Non-pigmented ciliary epithelial cell (primary cell): ENCODE measurements around the gene STK4.

Source experiments
- DNase-seq: peaks from one replicate; pipeline ENCODE4 v3.0.0-alpha.2; 2010; ENCODE audit warnings: low read depth

The STK4 gene

DNA sequence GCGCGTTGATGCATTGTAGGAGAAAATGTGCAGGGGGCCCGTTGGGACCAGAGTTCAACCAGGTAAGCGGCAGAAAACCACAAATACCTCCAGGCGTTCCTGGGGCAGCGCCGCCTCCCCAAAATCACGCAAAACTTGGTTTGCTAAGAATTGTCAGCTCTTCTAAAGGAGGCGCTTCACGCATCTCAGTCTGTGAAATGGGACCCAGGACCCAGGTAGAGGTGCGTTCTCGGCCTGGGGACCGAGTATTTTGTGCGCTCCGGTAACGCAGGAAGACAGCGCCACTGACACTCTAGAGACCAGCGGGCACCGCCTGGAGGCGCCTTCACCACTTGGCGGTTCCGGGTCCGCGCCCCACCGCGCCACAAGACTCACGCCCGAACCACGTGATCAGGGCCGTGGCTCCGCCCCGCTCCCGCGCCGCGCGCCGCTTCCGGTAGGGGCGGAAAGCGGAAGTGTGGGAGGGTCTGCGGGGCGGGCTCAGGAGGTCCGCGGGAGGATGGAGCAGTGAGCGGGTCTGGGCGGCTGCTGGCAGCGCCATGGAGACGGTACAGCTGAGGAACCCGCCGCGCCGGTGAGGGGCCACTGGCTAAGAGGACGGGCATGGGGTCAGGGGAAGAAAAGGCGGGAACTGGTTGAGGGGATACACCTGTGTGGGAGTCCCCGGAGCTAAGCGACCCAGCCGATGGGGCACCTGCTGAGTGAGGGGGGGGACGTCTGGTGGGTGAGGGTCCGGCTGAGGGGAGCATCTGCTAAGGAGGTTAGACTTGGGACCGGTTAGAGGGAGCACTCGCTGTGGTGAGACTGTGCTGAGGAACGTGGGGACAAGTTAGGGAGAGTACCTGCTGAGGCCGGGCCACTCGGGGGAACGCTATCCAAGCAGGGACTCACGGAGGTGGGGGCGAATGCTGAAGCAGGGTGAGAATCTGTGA is at the start of gene STK4:
Gene STK4, plus strand, starts transcription at position 483 of the 932 bp plus-strand sequence. Its CDS starts 57 bp downstream, at position 540.
- no peak for DNase-seq

DNA sequence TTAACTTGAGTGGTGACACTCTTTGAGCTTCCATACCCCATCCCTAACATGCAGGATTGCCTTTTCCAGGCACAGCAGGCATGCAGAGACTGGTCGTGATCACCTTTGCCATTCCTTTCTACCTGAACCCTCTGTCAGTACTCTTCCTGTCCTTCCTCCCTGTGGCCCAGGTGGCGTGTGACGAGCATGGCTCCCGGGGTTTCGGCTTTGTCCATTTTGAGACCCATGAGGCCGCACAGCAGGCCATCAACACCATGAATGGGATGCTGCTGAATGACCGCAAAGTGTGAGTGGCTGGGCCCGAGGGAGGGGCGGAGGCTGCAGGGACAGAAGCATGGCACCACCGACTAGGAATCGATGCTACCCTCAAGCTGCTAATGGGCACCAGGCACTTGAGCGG is 49.7 kb upstream of the STK4 start:
- no peak for DNase-seq

DNA sequence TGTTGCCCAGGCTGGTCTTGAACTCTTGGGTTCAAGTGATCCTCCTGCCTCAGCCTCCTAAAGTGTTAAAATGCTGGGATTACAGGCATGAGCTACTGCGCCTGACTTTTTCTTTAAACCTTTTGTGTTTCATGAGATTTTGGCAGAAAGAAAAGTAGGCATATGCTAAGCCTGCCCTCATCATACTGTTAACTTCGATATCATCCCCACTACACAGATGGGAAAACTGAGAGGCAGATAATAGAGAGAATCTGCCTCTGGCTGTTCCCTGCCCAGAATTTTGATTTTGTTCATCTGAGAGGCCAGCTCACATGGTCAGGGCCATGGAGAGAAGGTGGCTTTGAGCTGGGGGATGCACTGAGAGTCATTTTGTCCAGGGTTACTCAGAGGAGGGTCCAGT is 48.9 kb upstream of the STK4 start:
- DNase-seq, result no peak

DNA sequence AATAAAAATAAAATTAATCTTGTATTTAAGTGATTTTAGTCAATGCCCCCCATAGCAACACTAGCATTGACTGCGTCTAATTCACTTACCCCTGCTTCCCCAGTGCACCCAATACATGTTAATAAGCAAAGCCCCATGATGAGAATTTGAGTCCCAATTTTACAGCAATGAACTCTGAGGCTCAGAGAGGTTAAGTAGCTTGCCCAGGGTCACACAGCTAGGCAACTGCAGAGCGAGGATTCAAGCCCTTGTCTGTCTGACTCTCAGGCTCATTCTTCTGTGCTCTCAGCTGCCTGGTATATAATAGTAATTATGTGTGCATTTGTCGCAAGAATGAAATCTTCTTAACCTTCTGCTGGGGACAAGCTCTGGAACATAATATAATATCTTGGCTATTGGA is 48.0 kb upstream of the STK4 start:
- DNase-seq, result no peak

DNA sequence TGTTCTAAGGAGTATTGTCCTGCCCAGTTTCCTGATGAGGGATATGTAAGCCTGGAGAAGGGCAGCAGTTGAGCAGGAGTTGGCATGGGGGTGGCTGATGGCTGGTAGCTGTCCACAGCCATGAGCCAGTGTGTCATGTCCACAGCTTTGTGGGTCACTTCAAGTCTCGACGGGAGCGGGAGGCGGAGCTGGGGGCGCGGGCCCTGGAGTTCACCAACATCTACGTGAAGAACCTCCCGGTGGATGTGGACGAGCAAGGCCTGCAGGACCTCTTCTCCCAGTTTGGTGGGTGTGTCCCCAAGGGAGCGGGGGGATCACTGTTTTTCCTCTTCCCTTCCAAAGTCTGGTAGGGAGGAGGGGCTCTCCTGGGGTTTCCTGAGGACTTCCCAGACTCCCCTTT is 47.6 kb upstream of the STK4 start:
- DNase-seq, result no peak

DNA sequence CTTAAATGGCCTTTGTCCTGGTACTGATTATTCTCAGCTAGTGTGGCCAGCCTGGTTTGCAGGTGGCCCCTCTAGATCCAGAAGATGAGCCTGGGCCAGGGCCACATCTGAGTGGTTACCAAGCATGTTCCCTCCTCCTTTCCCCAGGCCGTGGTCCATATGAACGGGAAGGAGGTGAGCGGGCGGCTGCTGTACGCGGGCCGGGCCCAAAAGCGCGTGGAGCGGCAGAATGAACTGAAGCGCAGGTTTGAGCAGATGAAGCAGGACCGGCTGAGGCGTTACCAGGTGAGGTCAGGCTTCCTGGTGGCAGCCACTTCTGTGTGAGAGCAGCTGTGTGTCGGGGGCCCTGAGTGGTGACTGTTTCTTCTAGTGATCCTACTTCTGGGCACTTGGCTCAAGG is 44.9 kb upstream of the STK4 start:
- DNase-seq, result no peak

GRCh38 chr20:44924541-44924940 is 41.8 kb upstream of the STK4 start:
- no peak for DNase-seq

DNA sequence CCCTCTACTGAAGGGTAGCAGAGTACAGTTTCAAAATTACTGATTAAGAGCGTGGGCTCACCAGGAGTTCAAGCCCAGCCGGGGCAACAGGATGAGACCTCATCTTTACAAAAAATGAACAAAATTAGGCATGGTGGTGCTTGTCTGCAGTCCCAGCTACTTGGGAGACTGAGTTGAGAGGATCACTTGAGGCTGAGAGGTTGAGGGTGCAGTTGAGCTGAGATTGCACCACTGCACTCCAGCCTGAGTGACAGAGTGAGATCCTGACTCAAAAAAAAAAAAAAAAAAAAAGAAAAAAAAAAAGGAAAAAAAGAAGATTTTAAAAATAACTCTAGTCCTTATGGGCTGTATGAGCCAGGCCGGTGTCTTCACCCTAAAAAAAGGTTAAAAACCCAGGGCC is 37.7 kb upstream of the STK4 start:
- no peak for DNase-seq

DNA sequence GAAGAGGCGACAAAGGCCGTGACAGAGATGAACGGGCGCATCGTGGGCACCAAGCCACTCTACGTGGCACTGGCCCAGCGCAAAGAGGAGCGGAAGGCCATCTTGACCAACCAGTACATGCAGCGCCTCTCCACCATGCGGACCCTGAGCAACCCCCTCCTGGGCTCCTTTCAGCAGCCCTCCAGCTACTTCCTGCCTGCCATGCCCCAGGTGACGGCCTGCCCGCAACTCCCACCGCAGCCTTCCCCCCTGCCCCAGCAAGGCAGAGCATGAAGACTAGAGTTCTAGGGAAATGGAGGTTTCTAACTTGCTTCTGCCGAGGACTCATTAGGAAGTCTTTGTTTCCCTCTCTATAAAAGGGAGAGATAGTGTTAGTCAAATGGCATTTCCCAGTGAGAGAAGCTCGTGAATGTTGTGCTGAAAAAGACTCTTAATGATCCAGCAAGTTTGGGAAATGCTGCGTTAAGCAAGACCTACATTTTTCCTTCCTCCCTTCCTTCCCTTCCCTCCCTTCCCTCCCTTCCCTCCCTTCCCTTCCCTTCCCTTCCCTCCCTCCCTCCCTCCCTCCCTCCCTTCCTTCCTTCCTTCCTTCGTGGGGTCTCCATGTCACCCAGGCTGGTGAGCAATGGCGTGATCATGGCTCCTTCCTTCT is 35.7 kb upstream of the STK4 start:
- no peak for DNase-seq

DNA sequence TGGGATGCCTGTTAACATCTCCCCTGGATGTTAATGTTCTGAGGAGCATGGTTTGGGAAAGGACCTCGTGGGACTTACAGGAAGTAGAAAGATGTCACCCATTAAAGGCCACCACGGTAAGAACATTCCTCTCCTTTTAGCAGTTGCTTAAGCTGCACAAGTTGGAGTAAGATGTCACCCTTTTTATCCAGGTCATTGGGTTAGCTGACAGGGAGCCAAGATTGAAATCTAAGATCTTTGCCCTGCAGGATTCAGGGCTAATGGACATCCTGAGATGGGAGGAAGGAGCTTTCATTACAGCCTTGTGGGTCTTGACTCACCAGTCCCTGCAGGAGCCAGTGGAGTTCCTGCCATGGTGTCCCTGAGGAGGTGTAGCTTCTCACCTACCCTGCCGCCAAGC is 34.4 kb upstream of the STK4 start:
- no peak for DNase-seq

- no peak for DNase-seq
Observed at GRCh38 chr20:44932916-44933315, 33.4 kb upstream of the STK4 start.

- DNase-seq, result no peak
Observed at GRCh38 chr20:44936510-44936909, 29.8 kb upstream of the STK4 start.

GRCh38 chr20:44938637-44939036 is 27.7 kb upstream of the STK4 start:
- no peak for DNase-seq

DNA sequence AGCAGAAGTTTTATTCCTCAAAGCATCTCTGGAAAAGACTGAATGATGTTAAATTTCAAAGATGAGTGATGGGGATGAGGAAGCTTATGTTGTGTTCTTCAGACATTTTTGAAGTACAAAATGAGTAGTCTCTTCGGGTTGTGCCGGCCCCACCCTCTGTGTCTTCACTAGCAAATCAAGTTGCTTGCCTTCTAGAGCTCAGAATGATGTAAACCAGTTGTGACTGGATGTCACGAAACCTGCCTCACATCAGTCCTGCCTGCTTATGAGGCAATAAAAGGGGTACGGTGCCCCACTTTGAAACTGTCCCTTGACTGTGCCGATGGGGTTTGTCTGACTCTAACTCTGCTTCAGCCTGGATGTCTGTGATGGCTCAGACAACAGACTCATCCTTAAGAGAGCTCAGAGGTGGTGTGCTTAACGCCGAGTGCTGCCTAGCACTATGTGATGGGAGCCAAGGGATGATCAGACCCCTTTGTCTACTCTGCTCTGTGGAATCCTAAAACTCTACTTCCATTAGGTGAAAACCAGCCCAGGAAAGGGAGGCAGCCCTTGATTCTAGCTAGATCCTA is 25.1 kb upstream of the STK4 start:
- no peak for DNase-seq

DNA sequence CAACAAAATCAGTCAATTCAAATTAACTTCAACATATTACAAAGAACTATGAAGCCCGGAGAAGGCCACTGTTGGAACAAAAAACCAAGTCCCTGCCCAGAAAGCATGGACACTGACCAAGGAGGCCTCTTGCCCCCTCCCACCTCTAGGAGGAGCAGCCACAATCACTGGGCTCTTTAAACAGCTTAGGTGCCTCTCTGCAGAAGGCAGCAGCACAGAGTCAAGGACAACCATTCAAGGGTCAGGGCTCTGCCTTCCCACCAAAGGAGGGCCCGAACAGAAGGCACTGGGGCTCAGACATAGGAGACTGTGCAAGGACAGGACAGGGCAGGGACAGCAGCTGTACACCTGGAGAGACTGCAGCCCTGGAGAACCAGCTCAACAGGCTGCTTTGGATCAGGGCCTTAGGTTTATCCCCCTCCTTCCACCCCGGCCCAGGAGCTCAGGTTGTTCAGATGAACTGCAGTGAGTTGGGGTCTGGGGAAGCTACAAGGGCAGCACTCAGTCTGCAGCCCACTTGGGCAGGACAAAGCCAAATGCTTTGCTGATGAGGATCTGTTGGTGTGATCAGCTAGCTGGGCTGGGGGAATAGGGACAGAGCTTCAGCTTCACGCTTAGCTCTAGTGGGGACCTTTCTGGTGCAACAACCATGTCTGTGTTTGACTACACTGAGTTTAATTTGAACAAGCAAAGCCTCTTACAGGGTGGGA is 23.9 kb upstream of the STK4 start:
- DNase-seq, result no peak

DNA sequence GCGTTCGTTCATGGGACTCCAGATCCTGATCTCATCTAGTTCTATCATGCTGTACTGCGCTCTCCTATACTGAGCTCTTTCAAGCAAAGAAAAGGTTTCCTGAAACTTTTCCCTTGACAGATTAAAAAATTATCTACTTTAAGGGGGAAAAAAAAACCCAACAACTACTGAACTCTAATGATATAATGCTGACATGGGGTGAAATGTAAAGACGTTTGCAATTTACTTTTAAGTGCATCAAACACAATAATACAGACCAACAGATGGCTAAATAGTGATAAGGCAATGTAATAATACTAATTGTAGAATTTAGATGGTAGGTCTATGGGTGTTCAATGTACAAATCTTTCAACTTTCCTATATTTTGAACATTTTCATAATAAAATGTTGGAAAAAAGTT is 22.5 kb upstream of the STK4 start:
- no peak for DNase-seq

DNA sequence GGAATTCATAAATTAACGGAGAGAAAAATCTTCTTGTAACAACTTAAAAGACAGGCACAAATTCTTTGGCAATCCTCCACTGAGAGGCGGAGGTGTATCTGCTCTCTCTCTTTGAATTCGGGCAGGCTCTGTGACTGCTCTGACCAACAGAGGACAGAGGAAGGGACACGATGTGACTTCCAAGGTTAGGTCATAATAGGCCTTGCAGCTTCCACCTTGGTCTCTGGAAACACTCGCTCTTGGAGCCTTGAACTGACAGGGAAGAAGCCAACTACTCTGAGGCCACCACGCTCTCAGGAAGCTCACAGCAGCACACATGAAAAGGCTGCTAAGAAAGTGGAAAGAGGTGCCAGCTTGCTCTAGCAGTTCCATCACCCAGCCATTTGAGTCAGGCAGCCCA is 21.1 kb upstream of the STK4 start:
- no peak for DNase-seq

DNA sequence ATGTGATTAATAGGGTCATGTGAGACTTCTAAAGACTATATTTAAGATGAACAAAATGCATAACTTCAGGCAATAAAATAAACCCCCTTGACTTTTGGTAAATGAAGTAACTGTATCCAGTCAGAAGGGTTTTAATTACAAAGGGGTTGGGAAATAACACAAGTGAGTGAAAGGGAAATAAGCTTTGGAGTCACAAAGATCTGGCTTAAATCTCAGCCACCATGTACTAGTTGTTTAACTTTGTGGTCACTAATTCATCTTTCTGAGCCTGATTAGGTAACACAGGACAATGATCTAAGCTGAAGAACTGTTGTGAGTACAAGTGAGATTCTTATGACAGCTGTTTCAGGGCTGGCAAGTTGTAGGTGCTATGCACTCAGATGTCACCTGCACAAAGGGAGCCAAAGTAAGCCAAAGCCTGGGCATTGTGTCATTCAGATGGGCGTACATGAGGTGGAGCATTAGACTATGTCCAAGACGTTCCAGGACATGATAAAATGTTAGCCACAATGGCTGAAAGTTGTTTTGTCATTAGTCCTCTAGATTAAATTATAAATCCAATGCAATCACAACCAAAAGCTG is 19.9 kb upstream of the STK4 start:
- DNase-seq, result no peak

DNA sequence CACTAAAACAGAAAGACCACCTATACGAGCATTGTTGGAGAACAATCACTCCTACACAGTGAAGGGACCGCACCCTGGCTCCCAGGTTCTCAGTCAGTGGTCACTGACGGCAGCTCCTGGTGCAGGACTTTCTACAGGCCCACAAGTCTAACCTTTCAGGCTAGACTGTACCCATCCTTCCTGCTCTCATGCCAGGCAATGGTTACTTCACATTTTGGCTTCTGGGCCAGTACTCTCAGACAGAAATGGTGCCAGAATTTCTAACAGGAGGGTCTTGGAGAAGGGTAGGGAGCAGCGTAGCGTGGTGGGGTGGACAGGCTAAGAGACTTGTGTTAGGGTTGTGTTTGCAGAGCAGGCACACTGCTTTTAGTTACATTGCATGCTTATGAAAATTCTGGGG is 18.2 kb upstream of the STK4 start:
- DNase-seq, result no peak

- DNase-seq, result no peak
Observed at GRCh38 chr20:44948513-44948912, 17.8 kb upstream of the STK4 start.

DNA sequence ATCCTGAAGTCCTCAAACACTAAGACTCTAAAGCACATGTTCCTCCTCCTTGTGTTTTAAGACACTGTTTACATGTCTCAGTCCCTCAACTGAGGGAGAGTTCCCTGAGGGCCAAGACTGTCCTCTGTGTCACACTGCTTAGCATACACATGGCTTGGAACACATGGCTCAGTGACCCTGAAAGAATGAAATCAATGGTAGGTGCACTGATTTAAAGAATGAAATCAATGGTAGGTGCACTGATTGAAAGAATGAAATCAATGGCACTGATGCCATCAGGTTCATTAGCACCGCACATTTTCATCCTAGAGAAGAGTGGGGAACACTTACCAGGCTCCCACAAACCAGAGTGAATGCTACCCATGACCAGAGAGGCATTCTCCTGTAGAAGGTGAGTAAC is 15.9 kb upstream of the STK4 start:
- DNase-seq, result no peak

GRCh38 chr20:44952731-44953130 is 13.6 kb upstream of the STK4 start:
- no peak for DNase-seq
